M059J (cell line): ENCODE data around the gene IFT172. TPM values are rescaled to one million over a fixed set of nuclear protein-coding genes. Genes with fewer than 3 reads are reported as not detected.

Experiments
- DNase-seq: peaks from one replicate; pipeline ENCODE4 v3.0.0-alpha.2; 2012; ENCODE audit warnings: low read depth
- total RNA-seq: library from RNA; depleted of rRNA; stranded (reverse); fragments of >200 nt; shearing (Covaris generic); gene quantifications from 2 replicates; pipeline ENCODE4 v1.2.3, GENCODE V29; 2014

IFT172 gene
- total RNA-seq, 1 experiment from 2014 or later: 5.7 TPM

- no peak for DNase-seq
Measured at GRCh38 chr2:27494944-27495554, 5.5 kb upstream of the IFT172 start, which contains the start of gene FNDC4. Gene FNDC4 (minus strand): TSS chr2:27495200. CDS start chr2:27494679, 521 bp downstream.

- DNase-seq: peak; percentile 7
Measured at GRCh38 chr2:27494284-27494943, 4.9 kb upstream of the IFT172 start.

GRCh38 chr2:27493948-27494283 lies 4.4 kb upstream of the IFT172 start:
- no peak for DNase-seq

GRCh38 chr2:27492557-27492956 lies 3.0 kb upstream of the IFT172 start:
- DNase-seq: no peak

- peak; percentile 6 for DNase-seq
Measured at GRCh38 chr2:27489118-27489497, 435 bp downstream of the IFT172 start.

GRCh38 chr2:27485496-27485895 lies 4.0 kb downstream of the IFT172 start:
- no peak for DNase-seq

- no peak for DNase-seq
Measured at GRCh38 chr2:27471961-27472360, 17.6 kb downstream of the IFT172 start.

GRCh38 chr2:27464443-27464842 lies 25.1 kb downstream of the IFT172 start:
- DNase-seq: no peak

- no peak for DNase-seq
Measured at GRCh38 chr2:27461118-27461517, 28.4 kb downstream of the IFT172 start.

- no peak for DNase-seq
Measured at GRCh38 chr2:27453968-27454367, 35.6 kb downstream of the IFT172 start.

GRCh38 chr2:27451095-27451494 lies 38.4 kb downstream of the IFT172 start:
- no peak for DNase-seq

- DNase-seq: no peak
Measured at GRCh38 chr2:27448381-27448780, 41.2 kb downstream of the IFT172 start.

- DNase-seq: no peak
Measured at GRCh38 chr2:27446057-27446456, 43.5 kb downstream of the IFT172 start.

GRCh38 chr2:27445615-27446014 lies 43.9 kb downstream of the IFT172 start:
- no peak for DNase-seq

- DNase-seq: no peak
Measured at GRCh38 chr2:27445155-27445554, 44.4 kb downstream of the IFT172 start.

GRCh38 chr2:27442920-27443282 lies 46.6 kb downstream of the IFT172 start:
- no peak for DNase-seq

GRCh38 chr2:27441958-27442919 lies 47.3 kb downstream of the IFT172 start, which contains the start of gene KRTCAP3:
Gene KRTCAP3 (plus strand): TSS chr2:27442381. CDS start chr2:27442413, 32 bp downstream.
- DNase-seq: no peak

- no peak for DNase-seq
Measured at GRCh38 chr2:27441226-27441926, 48.2 kb downstream of the IFT172 start.

- DNase-seq: no peak
Measured at GRCh38 chr2:27435628-27436027, 53.9 kb downstream of the IFT172 start.

- peak; percentile 67 for DNase-seq
Measured at GRCh38 chr2:27431395-27431794, 58.1 kb downstream of the IFT172 start.

- DNase-seq: peak; percentile 83
Measured at GRCh38 chr2:27428978-27429541, 60.5 kb downstream of the IFT172 start.
